IMR-90 (cell line): ENCODE data around the gene GAS7.

Source experiments
- CEBPB ChIP-seq: IDR thresholded peaks from 2 replicates; pipeline ENCODE4 v1.6.1; 2012; ENCODE audit warnings: low read depth, low read length, improper control_type of control experiment
- CHD1 ChIP-seq: IDR thresholded peaks from 2 replicates; pipeline ENCODE4 v1.6.1; 2012; ENCODE audit warnings: low read depth, low read length, improper control_type of control experiment
- CTCF ChIP-seq: conservative IDR thresholded peaks from 2 replicates; pipeline ENCODE4 v1.5.1; 2012; ENCODE audit warnings: mild to moderate bottlenecking, low read depth, low read length, improper control_type of control experiment
- FOS ChIP-seq: fragments of 150-350 bp; IDR thresholded peaks from 2 replicates; pipeline ENCODE4 v1.6.1; 2016; ENCODE audit warnings: low read depth, low read length
- MAFK ChIP-seq: IDR thresholded peaks from 2 replicates; pipeline ENCODE4 v1.6.1; 2012; ENCODE audit warnings: low read depth, low read length, improper control_type of control experiment
- MAZ ChIP-seq: IDR thresholded peaks from 2 replicates; pipeline ENCODE4 v1.6.1; 2012; ENCODE audit warnings: low read depth, mild to moderate bottlenecking, low read length, improper control_type of control experiment, moderate library complexity, borderline replicate concordance
- MXI1 ChIP-seq: IDR thresholded peaks from 2 replicates; pipeline ENCODE4 v1.6.1; 2012; ENCODE audit warnings: low read depth, mild to moderate bottlenecking, low read length, moderate library complexity, borderline replicate concordance
- NFE2L2 ChIP-seq: fragments of 150-350 bp; IDR thresholded peaks from 2 replicates; pipeline ENCODE4 v1.6.1; 2016; ENCODE audit warnings: low read depth, mild to moderate bottlenecking, low read length
- POLR2A ChIP-seq: IDR thresholded peaks from 2 replicates; pipeline ENCODE4 v1.6.1; 2012; ENCODE audit warnings: mild to moderate bottlenecking, low read depth, low read length
- RAD21 ChIP-seq: IDR thresholded peaks from 2 replicates; pipeline ENCODE4 v1.6.1; 2012; ENCODE audit warnings: low read length, improper control_type of control experiment
- RCOR1 ChIP-seq: IDR thresholded peaks from 2 replicates; pipeline ENCODE4 v1.6.1; 2012; ENCODE audit warnings: mild to moderate bottlenecking, low read length, improper control_type of control experiment; ENCODE audit not compliant: insufficient replicate concordance
- RFX5 ChIP-seq: IDR thresholded peaks from 2 replicates; pipeline ENCODE4 v1.8.0; 2012; ENCODE audit warnings: low read depth, mild to moderate bottlenecking, low read length, moderate library complexity
- SMC3 ChIP-seq: fragments of 150-350 bp; IDR thresholded peaks from 2 replicates; pipeline ENCODE4 v1.6.1; 2016; ENCODE audit warnings: low read depth, mild to moderate bottlenecking, antibody characterized with exemption, low read length, moderate library complexity
- USF2 ChIP-seq: fragments of 150-350 bp; IDR thresholded peaks from 2 replicates; pipeline ENCODE4 v1.6.1; 2017; ENCODE audit warnings: mild to moderate bottlenecking, antibody characterized with exemption, low read length, low read depth

GRCh38 chr17:10183931-10184930, 14.2 kb downstream of the GAS7 start:
- TF ChIP-seq CTCF (no peak), CHD1 (no peak), RAD21 (no peak), POLR2A (no peak), FOS (no peak), USF2 (no peak), NFE2L2 (no peak), MXI1 (no peak), SMC3 (no peak), CEBPB (no peak), RFX5 (no peak), RCOR1 (no peak), MAFK (no peak), MAZ (no peak)
